ENCODE measurements around the gene TCAF1. TPM values are rescaled to one million over a fixed set of nuclear protein-coding genes. Genes with fewer than 3 reads are reported as not detected.

TCAF1 gene
- total RNA-seq (2014; rRNA removed; shearing (Covaris generic)), result 41.4 and 56.5 TPM in 2 replicates

- Histone ChIP-seq H3K4me1 (replicated peaks) (peaks cover 15% of the 10 kb centered on the region), H3K4me3 (peak within 1 kb of the TSS; percentile 66), H3K27ac (peak within 1 kb of the TSS; percentile 62), H3K36me3 (peaks cover 6% of the 10 kb centered on the region; the same call in 1 of the 2 replicates), H3K27me3 (replicated peaks) (no peaks in the 10 kb centered on the region), H3K9me3 (replicated peaks) (no peaks in the 10 kb centered on the region)
- DNase-seq (ENCODE audit: low read depth in 1 of 2, low spot score in 2 of 2), result peak; percentile 93 to 95
Observed at GRCh38 chr7:143901668-143902331, at the start of gene TCAF1. Gene TCAF1, minus strand, starts transcription at chr7:143902176. Its CDS starts 25,568 bp downstream, at chr7:143876608.

DNA sequence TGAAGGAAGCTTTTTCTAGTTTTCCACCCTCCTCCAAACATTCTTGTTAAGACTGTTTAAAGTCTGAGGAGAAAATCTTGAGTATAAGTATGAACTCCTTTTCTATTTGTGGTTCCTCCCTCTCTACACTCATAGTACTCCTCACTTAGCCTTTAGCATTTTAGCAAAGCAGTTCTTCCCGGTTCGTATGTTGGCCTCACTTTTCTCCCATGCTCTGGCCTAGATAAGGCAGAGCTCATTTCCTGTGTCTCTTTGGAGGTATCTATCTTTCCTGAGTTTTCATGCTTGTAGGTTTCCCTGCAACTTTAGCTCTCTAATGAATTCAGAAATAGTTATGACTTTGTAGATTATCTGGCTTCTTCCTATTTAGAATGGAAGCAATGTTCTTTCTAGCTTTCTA, 46.8 kb upstream of the TCAF1 start:
- Histone ChIP-seq H3K4me3 (no peak overlapping the region), H3K27ac (no peak overlapping the region), H3K9me3 (replicated peaks) (no peaks in the 10 kb centered on the region), H3K4me1 (replicated peaks) (peaks cover 4% of the 10 kb centered on the region; the same call in 1 of the 2 replicates), H3K36me3 (no peaks in the 10 kb centered on the region), H3K27me3 (replicated peaks) (no peaks in the 10 kb centered on the region)
- no peak for DNase-seq (ENCODE audit: low read depth in 1 of 2, low spot score in 2 of 2)

DNA sequence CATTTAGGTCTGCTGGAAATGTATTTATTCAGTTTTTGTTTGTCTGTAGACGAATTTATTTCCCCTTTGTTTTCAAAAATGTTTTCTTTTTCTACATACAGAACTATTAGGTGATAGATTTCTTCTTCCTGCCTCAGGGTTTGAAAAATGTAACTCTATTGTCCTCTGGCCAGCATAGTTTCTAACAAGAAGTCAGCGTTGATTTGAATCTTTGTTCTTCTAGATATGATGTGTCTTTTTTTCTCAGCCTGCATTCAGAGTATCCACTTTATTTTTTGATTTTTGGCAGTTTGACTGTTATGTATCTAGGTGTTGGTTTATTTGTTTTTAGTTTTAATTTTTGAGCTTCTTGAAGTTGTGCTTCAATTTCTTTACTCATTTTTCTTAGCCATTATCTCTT, 45.1 kb upstream of the TCAF1 start:
- no peak overlapping the region for H3K4me3 ChIP-seq
- no peaks in the 10 kb centered on the region for H3K36me3 ChIP-seq
- H3K27me3 ChIP-seq (replicated peaks), result no peaks in the 10 kb centered on the region
- H3K4me1 ChIP-seq (replicated peaks), result peaks cover 4% of the 10 kb centered on the region; the same call in 1 of the 2 replicates
- no peaks in the 10 kb centered on the region for H3K9me3 ChIP-seq (replicated peaks)
- no peak overlapping the region for H3K27ac ChIP-seq
- DNase-seq (ENCODE audit: low read depth in 1 of 2, low spot score in 2 of 2), result no peak

DNA sequence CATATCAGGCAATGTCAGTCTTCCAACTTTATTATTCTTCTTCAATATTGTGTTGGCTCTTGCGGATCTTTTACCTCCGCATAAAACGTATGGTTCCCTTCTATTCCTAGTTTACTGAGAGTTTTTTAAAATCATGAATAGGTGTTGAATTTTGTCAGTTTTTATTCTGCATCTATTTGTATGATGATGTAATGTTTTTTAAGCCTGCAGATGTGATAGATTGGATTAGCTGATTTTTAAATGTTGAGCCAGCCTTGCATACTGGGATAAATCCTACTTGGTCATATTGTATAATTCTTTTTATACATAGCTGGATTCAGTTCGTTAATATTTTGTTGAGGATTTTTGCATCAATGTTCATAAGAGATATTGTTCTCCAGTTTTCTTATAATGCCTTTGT, 43.4 kb upstream of the TCAF1 start:
- DNase-seq (ENCODE audit: low read depth in 1 of 2, low spot score in 2 of 2), result no peak
- Histone ChIP-seq H3K4me1 (replicated peaks) (peaks cover 4% of the 10 kb centered on the region; the same call in 1 of the 2 replicates), H3K4me3 (no peak overlapping the region)

DNA sequence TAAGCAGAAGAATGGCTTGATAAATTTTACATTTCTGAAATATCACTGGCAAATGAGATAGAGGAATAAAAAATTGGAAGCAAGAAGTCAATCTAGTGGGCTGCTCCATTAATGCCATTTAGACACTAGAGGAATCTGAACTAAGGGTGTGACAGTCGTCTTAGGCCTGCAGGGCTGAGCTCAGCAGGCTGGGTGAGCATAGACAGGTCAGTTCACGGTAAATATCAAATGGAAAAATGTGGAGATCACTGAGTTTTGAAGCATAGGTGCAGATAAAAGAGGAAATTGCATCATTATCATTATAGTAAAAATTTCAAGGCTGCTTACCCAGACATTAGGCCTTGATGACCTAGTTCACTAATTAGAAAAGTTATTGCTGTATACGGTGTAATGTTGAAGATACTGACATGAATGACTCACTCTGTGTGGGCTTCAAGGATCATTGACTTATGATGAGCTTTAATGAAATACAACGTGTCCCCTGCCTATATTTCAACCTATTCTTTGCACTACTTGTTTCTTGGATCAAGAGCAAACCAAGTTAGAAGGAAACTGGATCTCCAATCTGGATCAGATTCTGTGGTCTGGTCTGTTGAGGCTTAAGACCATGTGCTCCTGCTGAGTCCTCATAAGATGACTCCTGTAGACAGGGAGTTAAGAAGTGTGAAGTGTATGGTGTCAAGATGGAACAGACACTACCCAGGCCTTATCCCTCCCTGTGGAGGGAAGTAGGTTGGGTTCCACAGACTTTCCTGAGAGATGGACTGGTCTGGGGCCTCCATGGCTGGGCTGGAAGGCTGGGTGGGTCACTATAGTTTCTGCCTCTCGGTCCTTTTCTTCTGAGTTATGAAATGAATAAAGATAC, 36.6 kb upstream of the TCAF1 start:
- no peaks in the 10 kb centered on the region for H3K9me3 ChIP-seq (replicated peaks)
- no peak overlapping the region for H3K4me3 ChIP-seq
- no peaks in the 10 kb centered on the region for H3K36me3 ChIP-seq
- no peak overlapping the region for H3K27ac ChIP-seq
- no peak for DNase-seq (ENCODE audit: low read depth in 1 of 2, low spot score in 2 of 2)
- peaks cover 14% of the 10 kb centered on the region for H3K4me1 ChIP-seq (replicated peaks)
- H3K27me3 ChIP-seq (replicated peaks), result no peaks in the 10 kb centered on the region

More for the DNA sequence above, 43.4 kb upstream of the TCAF1 start:
- no peaks in the 10 kb centered on the region for H3K36me3 ChIP-seq
- H3K9me3 ChIP-seq (replicated peaks), result no peaks in the 10 kb centered on the region
- no peak overlapping the region for H3K27ac ChIP-seq
- H3K27me3 ChIP-seq (replicated peaks), result no peaks in the 10 kb centered on the region

DNA sequence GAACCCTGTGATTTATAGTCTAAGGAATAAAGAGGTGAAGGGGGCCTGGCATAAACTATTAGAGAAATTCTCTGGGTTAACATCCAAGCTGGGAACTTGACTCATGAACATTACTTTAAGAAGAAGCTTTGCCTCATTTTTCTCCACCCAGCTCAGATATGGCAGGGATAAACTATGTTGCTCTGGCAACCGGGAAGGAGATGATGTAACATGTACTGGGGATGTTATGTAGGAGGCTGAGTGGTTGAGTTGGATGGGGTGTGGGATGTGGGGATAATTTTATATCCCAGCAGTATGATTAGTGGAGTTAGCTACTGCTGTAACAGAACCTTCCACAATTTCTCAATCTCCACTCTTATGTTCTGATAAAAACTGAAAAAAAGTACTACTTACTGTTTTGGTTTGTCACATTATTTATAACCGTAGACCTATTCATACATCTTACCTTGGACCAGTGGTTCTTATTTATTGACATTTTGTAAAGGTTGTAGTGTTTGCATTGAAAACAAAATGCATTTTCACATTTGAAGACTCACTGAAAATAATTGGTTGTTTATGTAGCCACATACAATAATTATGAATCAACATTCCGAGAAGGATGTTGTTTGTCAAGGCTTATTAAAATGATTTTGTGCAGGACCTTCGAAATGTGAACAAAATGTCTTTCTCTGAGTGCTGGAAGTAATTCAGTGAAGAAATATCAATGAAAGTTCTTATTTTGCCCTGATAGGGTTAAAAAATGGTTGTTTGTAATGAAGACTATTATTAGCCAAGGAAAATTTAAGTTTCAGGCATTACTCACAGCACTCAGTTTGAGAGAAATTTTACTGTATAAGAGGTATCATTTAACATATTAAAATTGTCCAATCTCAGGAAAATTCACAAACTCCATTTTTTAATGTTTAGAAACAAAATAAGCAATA, 34.4 kb upstream of the TCAF1 start:
- Histone ChIP-seq H3K9me3 (replicated peaks) (no peaks in the 10 kb centered on the region), H3K36me3 (no peaks in the 10 kb centered on the region), H3K27me3 (replicated peaks) (no peaks in the 10 kb centered on the region), H3K4me3 (no peak overlapping the region), H3K4me1 (replicated peaks) (peaks cover 14% of the 10 kb centered on the region), H3K27ac (no peak overlapping the region)
- no peak for DNase-seq (ENCODE audit: low read depth in 1 of 2, low spot score in 2 of 2)

DNA sequence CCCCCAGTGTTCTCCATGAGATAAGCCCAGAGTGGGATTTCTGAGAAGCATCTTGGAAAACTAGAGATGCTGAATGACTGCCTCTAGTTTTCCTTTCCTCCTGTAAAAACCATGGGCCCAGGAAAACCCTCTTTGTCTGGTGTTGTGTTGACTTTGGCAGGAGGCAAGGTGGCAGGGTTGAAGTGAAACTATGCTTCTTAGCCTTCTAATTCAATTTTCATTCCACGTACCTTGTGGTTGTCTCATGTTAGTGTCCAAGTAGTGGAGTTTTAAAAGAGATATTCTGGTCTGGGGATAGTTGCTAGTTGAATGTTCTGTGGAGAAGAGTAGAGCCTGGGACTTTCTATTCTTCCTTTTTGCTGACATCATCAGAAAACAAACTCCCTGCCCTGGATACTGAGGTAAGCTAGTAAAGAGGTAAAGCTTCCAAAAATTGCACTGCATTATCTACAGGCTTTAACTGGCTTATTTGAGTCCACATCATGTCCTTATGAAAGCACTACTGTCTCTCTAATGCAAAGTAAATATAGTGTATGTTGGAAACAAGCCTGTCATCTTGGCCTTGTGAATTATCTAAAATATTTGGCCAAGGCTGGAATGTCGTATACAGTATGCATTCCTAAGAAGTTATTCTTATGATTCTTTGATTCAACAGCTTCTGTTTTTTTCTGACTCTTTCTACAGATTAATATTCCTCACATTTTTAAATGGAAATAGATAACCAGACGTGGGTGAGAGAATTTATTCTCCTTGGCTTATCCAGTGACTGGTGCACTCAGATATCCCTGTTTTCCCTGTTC, 32.8 kb upstream of the TCAF1 start, which contains the start of gene OR2F2:
OR2F2 (plus strand) TSS at position 708 of the 800 bp plus-strand sequence; CDS start at position 708, 0 bp downstream.
- H3K27me3 ChIP-seq (replicated peaks), result no peaks in the 10 kb centered on the region
- no peaks in the 10 kb centered on the region for H3K9me3 ChIP-seq (replicated peaks)
- peak within 1 kb of the TSS; percentile 57 for H3K27ac ChIP-seq
- H3K4me1 ChIP-seq (replicated peaks), result peaks cover 14% of the 10 kb centered on the region
- no peaks in the 10 kb centered on the region for H3K36me3 ChIP-seq
- no peak within 1 kb of the TSS for H3K4me3 ChIP-seq
- DNase-seq (ENCODE audit: low read depth in 1 of 2, low spot score in 2 of 2), result peak in 1 of 2 experiments; percentile 55

- H3K27ac ChIP-seq, result no peak overlapping the region
- H3K4me1 ChIP-seq (replicated peaks), result peaks cover 14% of the 10 kb centered on the region
- no peaks in the 10 kb centered on the region for H3K9me3 ChIP-seq (replicated peaks)
- no peak overlapping the region for H3K4me3 ChIP-seq
- peak in 1 of 2 experiments; percentile 28 for DNase-seq (ENCODE audit: low read depth in 1 of 2, low spot score in 2 of 2)
- no peaks in the 10 kb centered on the region for H3K36me3 ChIP-seq
- no peaks in the 10 kb centered on the region for H3K27me3 ChIP-seq (replicated peaks)
Observed at GRCh38 chr7:143931739-143932138, 29.8 kb upstream of the TCAF1 start.

DNA sequence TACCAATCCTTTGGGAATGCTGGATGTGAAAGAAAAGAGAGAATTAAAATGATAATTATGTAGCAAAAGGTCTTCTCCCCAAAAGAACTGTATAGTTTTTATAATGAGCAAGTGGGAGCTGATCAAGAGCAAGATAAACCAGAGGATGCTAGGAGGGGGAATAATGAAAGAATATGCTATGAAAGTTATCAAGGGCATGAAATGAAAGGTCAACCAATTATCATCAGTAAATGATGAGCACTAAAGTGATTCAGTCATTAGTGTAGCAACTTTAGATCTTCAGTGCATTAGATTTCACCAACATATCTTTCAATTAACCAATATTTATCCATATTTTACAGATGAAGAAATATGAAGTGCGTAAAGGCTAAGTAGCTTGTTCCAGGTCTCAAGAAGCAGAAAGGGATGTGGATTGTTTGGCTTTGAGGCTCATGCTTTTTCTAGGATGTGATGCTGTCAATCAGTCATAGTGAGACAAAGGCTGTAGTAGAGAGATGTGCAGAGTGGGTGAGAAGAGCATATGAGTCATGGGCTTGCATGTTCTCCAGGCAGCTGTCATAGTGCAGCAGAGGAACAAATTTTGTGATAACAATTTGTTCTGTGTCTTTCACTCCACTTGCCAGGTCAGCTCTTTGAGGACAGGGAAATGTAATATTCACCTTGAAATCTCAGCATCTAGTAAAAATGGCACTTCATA, 27.4 kb upstream of the TCAF1 start:
- H3K27me3 ChIP-seq (replicated peaks), result no peaks in the 10 kb centered on the region
- no peak for DNase-seq (ENCODE audit: low read depth in 1 of 2, low spot score in 2 of 2)
- H3K27ac ChIP-seq, result no peak overlapping the region
- H3K4me3 ChIP-seq, result no peak overlapping the region
- no peaks in the 10 kb centered on the region for H3K36me3 ChIP-seq
- peaks cover 4% of the 10 kb centered on the region for H3K4me1 ChIP-seq (replicated peaks)
- no peaks in the 10 kb centered on the region for H3K9me3 ChIP-seq (replicated peaks)

GRCh38 chr7:143924851-143925250, 22.9 kb upstream of the TCAF1 start:
- Histone ChIP-seq H3K36me3 (no peaks in the 10 kb centered on the region), H3K27me3 (replicated peaks) (no peaks in the 10 kb centered on the region), H3K4me1 (replicated peaks) (no peaks in the 10 kb centered on the region), H3K27ac (no peak overlapping the region), H3K9me3 (replicated peaks) (no peaks in the 10 kb centered on the region), H3K4me3 (no peak overlapping the region)
- DNase-seq (ENCODE audit: low read depth in 1 of 2, low spot score in 2 of 2), result no peak

- H3K9me3 ChIP-seq (replicated peaks), result no peaks in the 10 kb centered on the region
- no peaks in the 10 kb centered on the region for H3K36me3 ChIP-seq
- DNase-seq (ENCODE audit: low read depth in 1 of 2, low spot score in 2 of 2), result no peak
- no peak overlapping the region for H3K4me3 ChIP-seq
- no peaks in the 10 kb centered on the region for H3K4me1 ChIP-seq (replicated peaks)
- no peaks in the 10 kb centered on the region for H3K27me3 ChIP-seq (replicated peaks)
- H3K27ac ChIP-seq, result no peak overlapping the region
Observed at GRCh38 chr7:143914938-143915652, 13.1 kb upstream of the TCAF1 start.

Data from SJSA1 (cell line).